Panc1 (cell line): ENCODE results near the gene WT1. TPM values are rescaled to one million over a fixed set of nuclear protein-coding genes. Genes with fewer than 3 reads are reported as not detected.

Experiments used
- ATAC-seq: fragments of 200-7000 bp; cut with Tn5 transposase; 2 replicates; pipeline ENCODE4 v1.9.1; 2020; ENCODE audit warnings: mild to moderate bottlenecking, moderate library complexity
- BruUV-seq: library from RNA; stranded (reverse); fragments of 400-500 nt; replicated peaks from 2 replicates; lab custom pipeline; 2021; lab: Mats Ljungman, UMichigan
- CTCF ChIA-PET: fragments of 300-600 bp; sonication (Branson Sonifier 250); formaldehyde crosslinking; loops from one replicate; lab custom pipeline; 2022; ENCODE audit warnings: antibody characterized with exemption; lab: Charles Lee
- POLR2A ChIA-PET: fragments of 300-600 bp; sonication (Branson Sonifier 250); formaldehyde crosslinking; loops from one replicate; lab custom pipeline; 2022; ENCODE audit warnings: antibody characterized with exemption; lab: Charles Lee
- DNase-seq: peaks from one replicate; pipeline ENCODE4 v3.0.0-alpha.2; 2010; ENCODE audit warnings: low read depth, low spot score
- H3K27ac ChIP-seq: 2 replicates; pipeline ENCODE4 v1.5.1; 2011; ENCODE audit warnings: mild to moderate bottlenecking, low read length, inconsistent platforms
- H3K27me3 ChIP-seq: fragments of 200-500 bp; sonication (Bioruptor generic); 2 replicates; pipeline ENCODE4 v1.6.0; 2014; ENCODE audit warnings: low read length, inconsistent platforms; ENCODE audit not compliant: control insufficient read depth, insufficient read depth
- H3K36me3 ChIP-seq: fragments of 200-500 bp; sonication (Bioruptor generic); 2 replicates; pipeline ENCODE4 v1.5.1; 2014; ENCODE audit warnings: inconsistent platforms, mild to moderate bottlenecking, low read length, moderate library complexity; ENCODE audit not compliant: control insufficient read depth, insufficient read depth
- H3K4me1 ChIP-seq: 2 replicates; pipeline ENCODE4 v1.5.1; 2011; ENCODE audit warnings: inconsistent platforms, mild to moderate bottlenecking, low read length, moderate library complexity; ENCODE audit not compliant: control insufficient read depth, insufficient read depth
- H3K4me3 ChIP-seq, 2 experiments: 2 replicates each; pipeline ENCODE4 v1.5.1; 2011 to 2012; ENCODE audit warnings: low read depth in 2 of 2, low read length in 2 of 2, mild to moderate bottlenecking in 2 of 2, inconsistent platforms in 1 of 2, moderate library complexity in 1 of 2
- H3K9me3 ChIP-seq: fragments of 200-500 bp; sonication (Bioruptor generic); 2 replicates; pipeline ENCODE4 v1.5.1; 2014; ENCODE audit warnings: low read depth, mild to moderate bottlenecking, inconsistent platforms, low read length, moderate library complexity; ENCODE audit not compliant: control insufficient read depth, insufficient read depth
- CTCF ChIP-seq: fragments of 450-650 bp; IDR thresholded peaks from 2 replicates; pipeline ENCODE4 v1.5.1; 2017; ENCODE audit warnings: mild to moderate bottlenecking
- POLR2AphosphoS5 ChIP-seq: IDR thresholded peaks from 2 replicates; pipeline ENCODE4 v1.6.1; 2012; ENCODE audit warnings: mild to moderate bottlenecking, low read depth, low read length, moderate library complexity
- REST ChIP-seq, 2 experiments: IDR thresholded peaks; 2 replicates each; pipeline ENCODE4 v1.6.1; 2011 to 2012; ENCODE audit warnings: low read depth in 2 of 2, control low read depth in 1 of 2, low read length in 1 of 2, mild to moderate bottlenecking in 1 of 2, moderate library complexity in 1 of 2; ENCODE audit not compliant: insufficient read depth in 1 of 2
- SIN3A ChIP-seq: IDR thresholded peaks from 2 replicates; pipeline ENCODE4 v1.6.1; 2012; ENCODE audit warnings: low read depth, mild to moderate bottlenecking, low read length, moderate library complexity, borderline replicate concordance; ENCODE audit not compliant: insufficient read depth
- TCF7L2 ChIP-seq: IDR thresholded peaks from 2 replicates; pipeline ENCODE4 v1.6.1; 2011; ENCODE audit warnings: mild to moderate bottlenecking, low read depth, low read length, inconsistent platforms
- in situ Hi-C: cut with HindIII; loops from 2 replicates; pipeline ENCODE4 v1.10.0; 2016; ENCODE audit warnings: low sequenced_read_pairs, low pct_unique_long_range_greater_than_20kb
- intact Hi-C: fragments of 100-400 bp; cut with micrococcal nuclease; formaldehyde crosslinking; loops from one replicate; pipeline ENCODE4 v1.10.0; 2022; ENCODE audit not compliant: unreplicated experiment
- total RNA-seq: library from RNA; stranded (reverse); gene quantifications from one replicate; pipeline ENCODE4 v1.2.1, GENCODE V29; 2021; ENCODE audit not compliant: unreplicated experiment

WT1 gene
- total RNA-seq, 1 experiment from 2014 or later: 15.9 TPM

DNA sequence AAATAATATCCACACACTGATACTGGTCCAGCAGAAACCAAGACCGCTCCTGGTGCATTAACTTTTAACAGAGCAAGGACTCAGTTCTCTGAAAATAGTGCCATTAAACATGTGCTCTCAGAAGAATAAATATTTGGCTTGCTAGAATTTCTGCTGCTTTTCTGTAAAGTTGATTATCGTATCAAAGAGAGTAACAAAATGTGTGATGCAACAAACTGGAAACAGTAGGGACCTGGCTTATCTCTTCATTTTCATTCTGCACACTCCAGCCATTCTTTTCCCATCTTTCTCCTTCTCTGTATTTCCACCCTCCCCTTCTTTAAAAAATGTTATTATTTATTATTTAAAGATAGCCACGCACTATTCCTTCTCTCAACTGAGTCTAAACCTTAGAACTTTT is 43.9 kb downstream of the WT1 start:
- BruUV-seq: no TSS peak
- DNase-seq: no peak
- POLR2A ChIA-PET: no interaction called here
- Histone ChIP-seq H3K9me3 (no peaks in the 10 kb centered on the region), H3K27ac (no peak overlapping the region), H3K4me3 (no peak overlapping the region), H3K36me3 (no peaks in the 10 kb centered on the region; the same call in none of the 2 replicates), H3K4me1 (no peaks in the 10 kb centered on the region; the same call in 1 of the 2 replicates), H3K27me3 (no peaks in the 10 kb centered on the region)
- CTCF ChIA-PET: no interaction called here
- intact Hi-C loops (no loop called here), in situ Hi-C loops (no loop called here)
- TF ChIP-seq CTCF (no peak), REST (IDR thresholded peaks at IDR 0.05; ENCODE audit: insufficient read depth in 1 of 2, low read depth in 2 of 2, low read length in 1 of 2) (no peak), SIN3A (no peak), POLR2AphosphoS5 (no peak), TCF7L2 (no peak)
- no peak for ATAC-seq

DNA sequence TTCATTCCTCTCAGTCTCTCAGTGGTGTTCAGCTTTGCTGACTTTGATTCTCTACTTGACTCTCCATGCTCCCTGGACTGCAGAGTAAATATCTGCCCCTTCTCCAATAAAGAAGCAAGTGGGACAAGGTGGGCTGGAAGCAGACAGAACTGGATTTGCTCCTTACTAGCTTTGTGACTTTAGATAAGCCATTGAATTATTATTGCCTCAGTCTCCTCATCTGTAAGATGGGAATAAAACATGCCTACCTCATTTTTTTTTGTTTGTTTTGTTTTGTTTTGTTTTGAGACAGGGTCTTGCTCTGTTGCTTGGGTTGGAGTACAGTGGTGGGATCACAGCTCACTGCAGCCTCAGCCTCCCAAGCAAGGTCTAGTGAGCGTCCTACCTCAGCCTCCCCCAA is 44.6 kb downstream of the WT1 start:
- H3K36me3 ChIP-seq: no peaks in the 10 kb centered on the region; the same call in none of the 2 replicates
- H3K4me3 ChIP-seq: no peak overlapping the region
- no peak overlapping the region for H3K27ac ChIP-seq
- no peak for ATAC-seq
- no peaks in the 10 kb centered on the region for H3K9me3 ChIP-seq
- no peaks in the 10 kb centered on the region; the same call in 1 of the 2 replicates for H3K4me1 ChIP-seq
- CTCF ChIA-PET: no interaction called here
- TF ChIP-seq TCF7L2 (no peak), CTCF (no peak)
- no peaks in the 10 kb centered on the region for H3K27me3 ChIP-seq
- POLR2A ChIA-PET: no interaction called here
- in situ Hi-C loops (no loop called here), intact Hi-C loops (no loop called here)
- BruUV-seq: no TSS peak
- no peak for DNase-seq
